AML-193 (cell line): Measurements from ENCODE around the gene NKG7.
A peak's percentile ranks its signal among the peaks of the same experiment; 100 is the strongest.

Experiments used
- DNase-seq, 2 experiments: peaks; one replicate each; lab custom pipeline; 2025; lab: John Stamatoyannopoulos, UW

NKG7 gene

GRCh38 chr19:51361239-51361638, 11.2 kb downstream of the NKG7 start:
- DNase-seq: no peak

DNA sequence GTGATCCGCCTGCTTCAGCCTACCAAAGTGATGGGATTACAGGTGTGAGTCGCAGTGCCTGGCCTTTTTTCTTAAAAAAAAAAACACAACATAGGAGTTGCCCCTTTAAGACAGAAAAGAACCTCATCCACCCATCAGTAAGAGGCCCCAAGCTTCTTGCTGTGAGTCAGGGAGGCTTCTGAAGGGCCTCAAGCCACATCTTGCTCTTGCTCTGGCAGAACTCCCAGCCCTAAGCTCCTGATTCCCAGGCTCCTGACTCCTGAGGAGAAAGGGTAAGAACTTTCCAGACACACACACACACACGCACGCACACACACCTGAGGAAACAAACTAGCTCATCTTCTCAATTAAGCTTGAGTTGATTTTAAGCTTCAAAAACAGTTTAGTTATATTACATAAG, 13.2 kb downstream of the NKG7 start:
- DNase-seq: no peak

GRCh38 chr19:51357952-51358351, 14.5 kb downstream of the NKG7 start:
- DNase-seq: no peak

- DNase-seq: no peak
Measured at GRCh38 chr19:51356159-51356801, 16.2 kb downstream of the NKG7 start.

GRCh38 chr19:51354742-51355148, 17.7 kb downstream of the NKG7 start:
- DNase-seq: no peak

GRCh38 chr19:51354103-51354741, 18.2 kb downstream of the NKG7 start:
- no peak for DNase-seq

DNA sequence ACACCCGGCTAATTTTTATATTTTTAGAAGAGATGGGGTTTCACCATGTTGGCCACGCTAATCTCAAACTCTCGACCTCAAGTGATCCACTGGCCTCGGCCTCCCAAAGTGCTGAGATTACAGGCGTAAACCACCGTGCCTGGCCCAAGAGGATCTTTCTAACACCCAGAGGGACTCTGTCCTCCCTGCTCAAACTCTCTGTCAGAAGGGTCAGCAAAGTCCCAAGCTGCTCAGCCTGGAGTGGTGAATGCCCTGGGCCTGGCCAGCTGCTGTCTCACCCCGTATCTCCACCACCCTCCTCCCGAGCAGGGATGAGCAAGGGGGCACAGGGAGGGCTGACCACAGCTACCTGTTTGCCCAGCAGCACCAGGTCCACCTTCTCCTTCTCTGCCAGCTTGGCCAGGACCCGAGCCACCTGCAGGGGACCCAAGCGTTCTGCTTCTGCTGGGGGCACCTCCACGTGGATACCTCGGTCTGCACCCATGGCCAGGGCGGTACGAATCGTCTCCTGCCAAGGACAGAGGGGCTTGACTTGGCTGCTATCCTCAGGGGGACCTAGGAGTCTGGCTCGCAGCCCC, 19.6 kb downstream of the NKG7 start:
- no peak for DNase-seq

- no peak for DNase-seq
Measured at GRCh38 chr19:51351266-51351990, 21.0 kb downstream of the NKG7 start.

DNA sequence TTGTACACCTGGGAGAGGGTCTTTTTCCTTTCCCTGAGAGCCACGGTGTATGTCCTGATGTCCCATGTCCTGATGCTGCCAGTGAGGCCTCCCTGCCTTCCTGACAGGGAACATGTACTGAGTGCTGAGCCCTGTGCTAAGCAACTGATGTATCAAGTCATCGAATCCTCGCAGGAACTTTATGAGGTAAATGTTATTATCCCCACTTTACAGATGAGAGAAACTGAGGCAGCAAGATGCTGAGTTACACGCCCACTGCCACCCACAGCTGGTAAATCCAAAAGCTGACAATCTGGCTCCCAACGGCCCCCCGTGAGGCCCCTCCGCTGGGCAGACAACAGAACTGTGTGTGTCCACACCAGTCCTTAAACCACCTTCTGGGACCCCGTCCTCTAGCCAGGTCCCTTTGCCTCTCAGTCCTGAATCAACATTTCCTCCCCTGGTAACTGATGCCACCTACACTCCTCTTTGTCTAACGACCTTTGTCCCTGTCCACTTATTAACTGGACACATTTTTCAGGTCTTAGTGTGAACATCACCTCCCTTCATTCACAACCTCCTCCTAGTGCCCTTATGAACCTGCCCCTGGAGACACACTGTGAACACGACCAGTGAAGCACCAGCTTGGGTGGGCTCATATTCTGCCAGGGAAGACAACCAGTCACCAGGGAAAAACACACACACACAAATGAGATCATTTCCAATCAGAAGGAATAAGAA, 25.1 kb downstream of the NKG7 start:
- no peak for DNase-seq

DNA sequence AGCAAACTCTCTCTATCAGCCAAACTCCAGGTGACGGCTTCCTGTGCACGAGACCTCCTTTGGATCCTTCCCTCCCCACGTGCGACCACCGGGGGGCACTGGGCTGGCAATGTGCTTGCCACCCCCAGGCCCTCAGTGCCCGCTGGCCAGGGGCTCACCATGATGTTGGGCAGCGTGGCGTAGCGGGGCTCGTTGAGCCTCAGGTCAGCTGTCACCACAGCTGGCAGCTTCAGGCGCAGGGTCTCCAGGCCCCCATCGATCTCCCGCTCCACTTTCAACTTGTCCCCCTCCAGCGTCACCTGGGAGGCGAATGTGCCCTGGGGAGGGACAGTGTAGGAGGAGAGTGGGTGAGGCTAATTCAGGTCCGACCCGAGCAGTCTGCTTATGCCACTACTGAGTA, 25.7 kb downstream of the NKG7 start:
- DNase-seq: no peak

DNA sequence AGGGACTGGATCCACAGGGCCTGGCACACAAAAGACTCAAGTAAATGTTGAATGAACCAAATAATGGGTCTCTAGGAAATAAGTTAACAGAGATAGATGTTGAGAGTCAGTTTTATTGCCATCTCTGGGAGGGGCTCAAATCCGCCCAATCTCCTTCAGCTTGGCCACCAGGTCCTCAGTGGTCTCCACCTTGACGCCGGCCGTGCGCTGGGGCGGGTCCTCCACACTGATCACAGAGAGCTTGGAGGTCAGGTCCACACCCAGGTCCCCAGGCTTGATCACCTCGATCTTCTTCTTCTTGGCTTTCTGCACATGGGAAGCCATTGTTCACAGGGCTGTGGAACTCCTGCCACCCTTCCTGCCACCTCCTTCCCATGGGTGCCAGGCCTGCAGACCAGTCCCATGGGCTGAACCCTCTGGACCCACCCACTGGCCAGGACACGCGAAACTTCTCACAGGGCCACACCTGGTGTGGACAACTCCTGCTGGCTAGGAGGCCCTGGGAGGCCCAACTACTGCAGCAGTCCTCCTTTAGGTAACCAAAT, 27.3 kb downstream of the NKG7 start:
- DNase-seq: no peak

DNA sequence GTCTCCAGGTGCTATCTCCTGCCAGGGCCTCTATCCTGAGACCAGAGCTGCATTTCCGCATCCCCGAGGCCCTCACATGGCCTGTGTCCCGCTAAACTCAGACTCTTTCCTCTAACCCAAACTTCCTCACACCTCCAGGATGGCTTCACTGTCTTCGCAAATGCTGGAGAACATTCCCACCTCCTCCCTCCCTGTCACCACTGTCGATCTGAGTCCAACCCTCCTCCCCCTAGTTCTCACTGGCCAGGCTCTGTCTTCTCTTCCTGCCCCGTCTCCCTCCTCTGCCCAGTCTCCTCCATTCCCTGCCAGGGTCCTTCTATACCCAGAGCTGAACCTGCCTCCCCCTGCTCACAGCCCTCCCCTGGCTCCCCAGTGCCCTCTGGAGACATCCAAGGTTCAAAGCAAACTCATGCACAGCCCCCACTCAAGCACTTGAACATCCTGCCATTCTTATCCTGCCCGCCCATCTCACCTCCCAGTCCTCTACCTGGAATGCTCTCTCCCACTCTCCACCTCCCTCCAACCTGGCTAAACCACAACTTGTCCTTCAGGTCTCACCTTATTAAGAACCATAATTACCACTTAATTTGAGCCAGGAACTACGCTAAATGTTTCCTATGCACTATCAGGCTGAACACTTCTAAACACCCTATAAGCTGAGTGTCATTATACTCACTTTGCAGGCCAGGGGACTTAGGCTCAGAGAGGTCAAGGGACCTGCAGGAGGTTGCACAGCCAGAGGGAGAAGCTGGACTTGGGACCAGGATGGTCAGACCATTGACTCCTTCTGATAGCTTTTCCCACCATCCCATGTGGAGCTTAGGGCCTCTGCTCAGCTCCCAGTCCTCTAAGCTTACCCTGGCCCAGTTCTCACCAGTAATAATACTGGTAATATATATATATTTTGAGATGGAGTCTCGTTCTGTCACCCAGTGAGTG, 29.6 kb downstream of the NKG7 start:
- DNase-seq: no peak

DNA sequence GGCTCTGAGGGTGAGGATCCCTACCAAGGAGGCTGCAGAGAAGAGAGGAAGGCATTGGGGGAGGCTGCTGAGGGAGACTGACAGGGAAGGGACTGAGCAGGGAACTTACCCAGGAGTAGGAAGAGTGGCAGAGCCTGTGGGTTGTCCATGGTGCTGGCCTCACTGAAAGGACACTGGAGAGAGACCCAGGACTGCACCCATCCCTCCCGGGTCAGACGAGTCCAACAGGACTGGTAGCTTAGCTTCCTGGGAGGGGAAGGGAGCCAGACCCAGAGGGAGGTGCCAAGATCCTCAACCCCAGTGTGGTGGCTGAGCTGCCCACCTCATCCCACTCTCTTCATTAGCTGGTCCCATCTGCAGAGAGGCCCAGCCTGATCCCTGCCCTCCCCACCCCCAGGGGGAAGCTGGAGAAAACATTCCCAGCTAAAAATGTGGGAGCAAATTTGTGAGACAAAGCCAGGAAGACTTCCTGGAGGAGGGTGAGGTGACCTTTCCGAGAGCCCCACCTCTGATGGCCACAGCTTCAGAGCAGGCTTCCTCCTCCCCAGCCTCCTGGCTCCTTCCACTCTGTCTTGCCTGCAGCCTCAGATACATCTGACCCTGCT, 30.4 kb downstream of the NKG7 start, which contains the start of gene VSIG10L:
Gene VSIG10L, minus strand, starts transcription at position 164 of the 605 bp plus-strand sequence. Its CDS starts 15 bp downstream, at position 149.
- DNase-seq: no peak

GRCh38 chr19:51341066-51341465, 31.4 kb downstream of the NKG7 start:
- DNase-seq: no peak

DNA sequence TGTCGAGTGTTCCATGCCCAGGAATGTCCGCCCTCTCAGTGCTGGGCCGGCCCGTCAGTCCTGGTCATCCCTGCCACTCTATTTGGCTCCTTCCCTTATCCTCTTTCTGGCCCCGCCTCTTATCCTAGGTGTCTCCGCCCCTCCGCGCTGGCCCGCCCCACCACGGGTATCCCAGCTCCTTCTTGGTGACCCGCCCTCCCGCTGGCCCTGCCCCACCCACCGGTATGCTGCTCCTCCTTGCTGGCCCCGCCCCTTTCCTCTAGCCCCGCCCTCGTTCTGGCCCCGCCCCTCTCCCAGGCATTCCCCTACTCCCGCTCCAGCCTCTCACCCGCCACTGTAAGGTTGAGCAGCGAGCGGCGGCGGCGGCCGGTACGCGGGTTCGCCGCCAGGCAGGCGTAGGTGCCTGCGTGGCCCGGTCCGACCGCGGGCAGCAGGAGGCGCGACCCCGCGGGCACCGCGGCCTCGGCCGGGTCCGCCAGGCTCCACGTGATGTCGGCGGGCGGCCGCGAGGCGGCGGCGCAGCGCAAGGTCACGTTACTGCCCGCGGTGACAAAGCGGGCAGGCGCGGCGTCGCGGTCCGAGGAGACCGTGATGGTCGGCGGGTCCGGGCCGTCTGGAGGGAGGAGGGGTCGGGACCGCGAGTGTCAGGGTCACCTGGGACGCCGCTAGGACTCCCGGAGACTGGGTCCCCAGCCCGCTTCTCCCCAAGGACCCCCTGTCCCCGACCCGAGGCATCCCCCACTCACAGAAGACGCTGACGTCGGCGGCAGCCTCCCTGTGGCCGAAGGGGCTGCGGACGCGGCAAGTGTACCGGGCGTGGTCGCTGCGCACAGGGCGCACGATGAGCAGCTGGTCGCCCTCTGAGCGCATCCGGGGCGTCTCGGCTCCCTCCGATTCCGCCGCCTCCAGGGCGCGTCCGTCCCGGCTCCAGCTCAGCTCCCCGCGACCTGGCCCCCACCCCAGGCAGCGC, 32.5 kb downstream of the NKG7 start:
- DNase-seq: peak; percentile 87 to 89

- DNase-seq: no peak
Measured at GRCh38 chr19:51339313-51339686, 33.2 kb downstream of the NKG7 start.

GRCh38 chr19:51338563-51339312, 33.7 kb downstream of the NKG7 start:
- peak; percentile 59 to 60 for DNase-seq

- no peak for DNase-seq
Measured at GRCh38 chr19:51337861-51338562, 34.4 kb downstream of the NKG7 start.
